SU-DHL-6 (cell line): ENCODE measurements around the gene IFIT2.

Experiments used
- EZH2phosphoT487 ChIP-seq: fragments of 200-600 bp; sonication (generic), shearing (Covaris generic); conservative IDR thresholded peaks from 2 replicates; pipeline ENCODE4 v1.6.1; 2018; ENCODE audit warnings: mild to moderate bottlenecking, antibody characterized with exemption, low read length, moderate library complexity, mixed read lengths
- TF ChIP-seq, protein P1 (sequence below): fragments of 200-600 bp; sonication (generic); IDR thresholded peaks from one replicate; pipeline ENCODE4 v1.5.1; 2017; ENCODE audit warnings: antibody characterized with exemption, mild to moderate bottlenecking, low read length, moderate library complexity; ENCODE audit not compliant: insufficient read depth, poor library complexity, severe bottlenecking

DNA sequence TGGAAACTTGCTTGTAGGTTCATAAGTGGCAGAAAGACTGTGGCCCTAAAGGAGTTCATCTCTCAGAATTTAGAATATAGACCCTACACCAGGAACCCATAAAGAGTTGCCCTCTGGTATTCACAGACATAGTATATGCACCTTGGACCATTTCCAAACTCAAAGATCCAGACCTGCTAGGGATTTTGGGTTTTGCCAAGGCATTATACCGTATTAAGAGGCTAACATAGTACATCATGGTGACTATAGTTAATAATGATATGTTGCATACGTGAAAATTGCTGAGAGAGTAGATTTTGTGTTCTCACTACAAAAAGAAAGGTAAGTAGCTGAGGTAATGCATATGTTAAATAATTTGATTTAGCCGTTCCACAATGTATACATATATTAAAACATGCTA is 39.8 kb downstream of the IFIT2 start:
- TF ChIP-seq, protein P1, sequence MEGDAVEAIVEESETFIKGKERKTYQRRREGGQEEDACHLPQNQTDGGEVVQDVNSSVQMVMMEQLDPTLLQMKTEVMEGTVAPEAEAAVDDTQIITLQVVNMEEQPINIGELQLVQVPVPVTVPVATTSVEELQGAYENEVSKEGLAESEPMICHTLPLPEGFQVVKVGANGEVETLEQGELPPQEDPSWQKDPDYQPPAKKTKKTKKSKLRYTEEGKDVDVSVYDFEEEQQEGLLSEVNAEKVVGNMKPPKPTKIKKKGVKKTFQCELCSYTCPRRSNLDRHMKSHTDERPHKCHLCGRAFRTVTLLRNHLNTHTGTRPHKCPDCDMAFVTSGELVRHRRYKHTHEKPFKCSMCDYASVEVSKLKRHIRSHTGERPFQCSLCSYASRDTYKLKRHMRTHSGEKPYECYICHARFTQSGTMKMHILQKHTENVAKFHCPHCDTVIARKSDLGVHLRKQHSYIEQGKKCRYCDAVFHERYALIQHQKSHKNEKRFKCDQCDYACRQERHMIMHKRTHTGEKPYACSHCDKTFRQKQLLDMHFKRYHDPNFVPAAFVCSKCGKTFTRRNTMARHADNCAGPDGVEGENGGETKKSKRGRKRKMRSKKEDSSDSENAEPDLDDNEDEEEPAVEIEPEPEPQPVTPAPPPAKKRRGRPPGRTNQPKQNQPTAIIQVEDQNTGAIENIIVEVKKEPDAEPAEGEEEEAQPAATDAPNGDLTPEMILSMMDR: no peak
- TF ChIP-seq EZH2phosphoT487: no peak
